HG03139 (cell line): ENCODE data around the gene C1QTNF3.
"Not testable (repeated sequence)": the region's sequence is repeated elsewhere in the genome, so short reads cannot be mapped to it uniquely, and the experiment has no call there.

ENCODE experiments used
- ATAC-seq: cut with Tn5 transposase; IDR thresholded peaks from one replicate; pipeline ENCODE4 v1.9.1; 2021; ENCODE audit not compliant: unreplicated experiment

The C1QTNF3 gene

GRCh38 chr5:34043099-34043876 lies at the start of gene C1QTNF3:
Gene C1QTNF3, minus strand, starts transcription at chr5:34043213. Its CDS starts 88 bp downstream, at chr5:34043125.
- no peak for ATAC-seq

GRCh38 chr5:34091039-34091438 lies 48.0 kb upstream of the C1QTNF3 start:
- ATAC-seq: not testable (repeated sequence)

- ATAC-seq: not testable (repeated sequence)
Measured at GRCh38 chr5:34089802-34090201, 46.8 kb upstream of the C1QTNF3 start.

- ATAC-seq: not testable (repeated sequence)
Measured at GRCh38 chr5:34087728-34088127, 44.7 kb upstream of the C1QTNF3 start.

- ATAC-seq: not testable (repeated sequence)
Measured at GRCh38 chr5:34083898-34084297, 40.9 kb upstream of the C1QTNF3 start.

- ATAC-seq: not testable (repeated sequence)
Measured at GRCh38 chr5:34079505-34079904, 36.5 kb upstream of the C1QTNF3 start.

GRCh38 chr5:34077636-34078035 lies 34.6 kb upstream of the C1QTNF3 start:
- not testable (repeated sequence) for ATAC-seq

- ATAC-seq: not testable (repeated sequence)
Measured at GRCh38 chr5:34076719-34077364, 33.8 kb upstream of the C1QTNF3 start.

GRCh38 chr5:34074472-34074871 lies 31.5 kb upstream of the C1QTNF3 start:
- ATAC-seq: not testable (repeated sequence)

GRCh38 chr5:34074071-34074470 lies 31.1 kb upstream of the C1QTNF3 start:
- ATAC-seq: not testable (repeated sequence)

GRCh38 chr5:34070626-34071025 lies 27.6 kb upstream of the C1QTNF3 start:
- not testable (repeated sequence) for ATAC-seq

- no peak for ATAC-seq
Measured at GRCh38 chr5:34064656-34065055, 21.6 kb upstream of the C1QTNF3 start.

GRCh38 chr5:34062419-34062818 lies 19.4 kb upstream of the C1QTNF3 start:
- no peak for ATAC-seq

- no peak for ATAC-seq
Measured at GRCh38 chr5:34061993-34062392, 19.0 kb upstream of the C1QTNF3 start.

GRCh38 chr5:34059977-34060376 lies 17.0 kb upstream of the C1QTNF3 start:
- no peak for ATAC-seq

- no peak for ATAC-seq
Measured at GRCh38 chr5:34058532-34058931, 15.5 kb upstream of the C1QTNF3 start.

GRCh38 chr5:34057569-34057968 lies 14.6 kb upstream of the C1QTNF3 start:
- ATAC-seq: no peak

- no peak for ATAC-seq
Measured at GRCh38 chr5:34057118-34057517, 14.1 kb upstream of the C1QTNF3 start.

- ATAC-seq: no peak
Measured at GRCh38 chr5:34055667-34056066, 12.7 kb upstream of the C1QTNF3 start.

GRCh38 chr5:34054400-34054729 lies 11.4 kb upstream of the C1QTNF3 start:
- ATAC-seq: no peak

GRCh38 chr5:34053571-34054399 lies 10.8 kb upstream of the C1QTNF3 start:
- no peak for ATAC-seq

- ATAC-seq: no peak
Measured at GRCh38 chr5:34053133-34053532, 10.1 kb upstream of the C1QTNF3 start.
